ENCODE measurements around the gene NPLOC4. TPM values are rescaled to one million over a fixed set of nuclear protein-coding genes. Genes with fewer than 3 reads are reported as not detected.

Gene NPLOC4
- total RNA-seq, 2 donors from 2014 or later: 101 to 103 TPM

GRCh38 chr17:81651692-81652091 lies 14.8 kb upstream of the NPLOC4 start:
- peaks cover 8% of the 10 kb centered on the region for H3K27me3 Mint-ChIP-seq
- H3K4me3 Mint-ChIP-seq: no peak overlapping the region
- ATAC-seq (replicated peaks): no peak
- no peaks in the 10 kb centered on the region for H3K9me3 Mint-ChIP-seq
- no peaks in the 10 kb centered on the region for H3K36me3 Mint-ChIP-seq (ENCODE audit: low read depth)
- peaks cover 5% of the 10 kb centered on the region for H3K4me1 Mint-ChIP-seq
- no peak overlapping the region for H3K27ac Mint-ChIP-seq

- Mint-ChIP-seq H3K4me1 (peaks cover 5% of the 10 kb centered on the region), H3K27ac (no peak overlapping the region), H3K4me3 (no peak overlapping the region), H3K27me3 (peaks cover 8% of the 10 kb centered on the region), H3K36me3 (ENCODE audit: low read depth) (no peaks in the 10 kb centered on the region), H3K9me3 (no peaks in the 10 kb centered on the region)
- ATAC-seq (replicated peaks): no peak
These were observed 14.0 kb upstream of the NPLOC4 start for GRCh38 chr17:81650951-81651350.

- H3K4me3 Mint-ChIP-seq: no peak overlapping the region
- peaks cover 5% of the 10 kb centered on the region for H3K4me1 Mint-ChIP-seq
- no peaks in the 10 kb centered on the region for H3K9me3 Mint-ChIP-seq
- no peaks in the 10 kb centered on the region for H3K36me3 Mint-ChIP-seq (ENCODE audit: low read depth)
- H3K27ac Mint-ChIP-seq: no peak overlapping the region
- H3K27me3 Mint-ChIP-seq: peaks cover 8% of the 10 kb centered on the region
- no peak for ATAC-seq (replicated peaks)
These were observed 11.8 kb upstream of the NPLOC4 start for GRCh38 chr17:81648707-81649085.

GRCh38 chr17:81648013-81648706 lies 11.2 kb upstream of the NPLOC4 start:
- no peaks in the 10 kb centered on the region for H3K9me3 Mint-ChIP-seq
- ATAC-seq (replicated peaks): no peak
- H3K4me3 Mint-ChIP-seq: no peak overlapping the region
- peaks cover 8% of the 10 kb centered on the region for H3K27me3 Mint-ChIP-seq
- peaks cover 5% of the 10 kb centered on the region for H3K4me1 Mint-ChIP-seq
- no peaks in the 10 kb centered on the region for H3K36me3 Mint-ChIP-seq (ENCODE audit: low read depth)
- no peak overlapping the region for H3K27ac Mint-ChIP-seq

GRCh38 chr17:81647640-81648012 lies 10.7 kb upstream of the NPLOC4 start:
- Mint-ChIP-seq H3K4me1 (peaks cover 5% of the 10 kb centered on the region), H3K27me3 (peaks cover 8% of the 10 kb centered on the region), H3K4me3 (no peak overlapping the region), H3K9me3 (no peaks in the 10 kb centered on the region), H3K36me3 (ENCODE audit: low read depth) (no peaks in the 10 kb centered on the region), H3K27ac (no peak overlapping the region)
- no peak for ATAC-seq (replicated peaks)

- ATAC-seq (replicated peaks): no peak
- Mint-ChIP-seq H3K36me3 (ENCODE audit: low read depth) (no peaks in the 10 kb centered on the region), H3K9me3 (no peaks in the 10 kb centered on the region), H3K4me3 (no peak overlapping the region), H3K27me3 (peaks cover 8% of the 10 kb centered on the region), H3K4me1 (peaks cover 5% of the 10 kb centered on the region), H3K27ac (no peak overlapping the region)
These were observed 10.1 kb upstream of the NPLOC4 start for GRCh38 chr17:81646869-81647600.

GRCh38 chr17:81644976-81645952 lies 8.4 kb upstream of the NPLOC4 start:
- peaks cover 4% of the 10 kb centered on the region for H3K27me3 Mint-ChIP-seq
- H3K9me3 Mint-ChIP-seq: no peaks in the 10 kb centered on the region
- H3K4me1 Mint-ChIP-seq: no peaks in the 10 kb centered on the region
- no peak for ATAC-seq (replicated peaks)
- H3K36me3 Mint-ChIP-seq (ENCODE audit: low read depth): no peaks in the 10 kb centered on the region
- no peak overlapping the region for H3K27ac Mint-ChIP-seq
- H3K4me3 Mint-ChIP-seq: no peak overlapping the region

GRCh38 chr17:81644496-81644895 lies 7.6 kb upstream of the NPLOC4 start:
- Mint-ChIP-seq H3K27ac (no peak overlapping the region), H3K9me3 (no peaks in the 10 kb centered on the region), H3K4me1 (no peaks in the 10 kb centered on the region), H3K4me3 (no peak overlapping the region), H3K27me3 (peaks cover 4% of the 10 kb centered on the region), H3K36me3 (ENCODE audit: low read depth) (no peaks in the 10 kb centered on the region)
- no peak for ATAC-seq (replicated peaks)

GRCh38 chr17:81641825-81642489 lies 5.0 kb upstream of the NPLOC4 start:
- Mint-ChIP-seq H3K36me3 (ENCODE audit: low read depth) (no peaks in the 10 kb centered on the region), H3K27ac (peak overlapping the region; percentile 33), H3K4me1 (no peaks in the 10 kb centered on the region), H3K9me3 (no peaks in the 10 kb centered on the region), H3K27me3 (no peaks in the 10 kb centered on the region), H3K4me3 (no peak overlapping the region)
- no peak for ATAC-seq (replicated peaks)

GRCh38 chr17:81640011-81640410 lies 3.1 kb upstream of the NPLOC4 start:
- H3K27me3 Mint-ChIP-seq: no peaks in the 10 kb centered on the region
- H3K27ac Mint-ChIP-seq: no peak overlapping the region
- peaks cover 12% of the 10 kb centered on the region for H3K36me3 Mint-ChIP-seq (ENCODE audit: low read depth)
- no peaks in the 10 kb centered on the region for H3K9me3 Mint-ChIP-seq
- no peak for ATAC-seq (replicated peaks)
- H3K4me1 Mint-ChIP-seq: no peaks in the 10 kb centered on the region
- H3K4me3 Mint-ChIP-seq: no peak overlapping the region

GRCh38 chr17:81638683-81639082 lies 1.8 kb upstream of the NPLOC4 start:
- Mint-ChIP-seq H3K27ac (peak overlapping the region; percentile 50), H3K27me3 (no peaks in the 10 kb centered on the region), H3K9me3 (no peaks in the 10 kb centered on the region), H3K4me1 (no peaks in the 10 kb centered on the region), H3K36me3 (ENCODE audit: low read depth) (peaks cover 12% of the 10 kb centered on the region), H3K4me3 (peak overlapping the region; percentile 19)
- no peak for ATAC-seq (replicated peaks)

GRCh38 chr17:81635973-81636504 lies 873 bp downstream of the NPLOC4 start:
- Mint-ChIP-seq H3K9me3 (no peaks in the 10 kb centered on the region), H3K4me1 (peaks cover 5% of the 10 kb centered on the region), H3K36me3 (ENCODE audit: low read depth) (peaks cover 31% of the 10 kb centered on the region), H3K4me3 (peak overlapping the region; percentile 99), H3K27me3 (no peaks in the 10 kb centered on the region), H3K27ac (peak overlapping the region; percentile 98)
- ATAC-seq (replicated peaks): peak; percentile 38

- ATAC-seq (replicated peaks): no peak
- Mint-ChIP-seq H3K4me1 (peaks cover 5% of the 10 kb centered on the region), H3K27ac (peak overlapping the region; percentile 98), H3K27me3 (no peaks in the 10 kb centered on the region), H3K4me3 (peak overlapping the region; percentile 99), H3K9me3 (no peaks in the 10 kb centered on the region), H3K36me3 (ENCODE audit: low read depth) (peaks cover 34% of the 10 kb centered on the region)
These were observed 1.5 kb downstream of the NPLOC4 start for GRCh38 chr17:81635431-81635830.

- no peak for ATAC-seq (replicated peaks)
- Mint-ChIP-seq H3K4me1 (peaks cover 5% of the 10 kb centered on the region), H3K36me3 (ENCODE audit: low read depth) (peaks cover 74% of the 10 kb centered on the region), H3K9me3 (no peaks in the 10 kb centered on the region), H3K27me3 (no peaks in the 10 kb centered on the region), H3K4me3 (no peak overlapping the region), H3K27ac (no peak overlapping the region)
These were observed 5.4 kb downstream of the NPLOC4 start for GRCh38 chr17:81631482-81631881.
